Endothelial cell of umbilical vein (primary cell): Measurements from ENCODE around the gene DUSP2. TPM values are rescaled to one million over a fixed set of nuclear protein-coding genes. Genes with fewer than 3 reads are reported as not detected.

ENCODE experiments used
- BruUV-seq: library from RNA; stranded (reverse); fragments of 400-500 nt; replicated peaks from 2 replicates; lab custom pipeline; 2021; lab: Mats Ljungman, UMichigan
- CTCF ChIA-PET: fragments of 300-600, 350-600 bp; sonication (Branson Sonifier 250); formaldehyde crosslinking; loops from one replicate; lab custom pipeline; 2021; ENCODE audit warnings: antibody characterized with exemption, inconsistent platforms; lab: Charles Lee
- POLR2A ChIA-PET: fragments of 300-600, 350-600 bp; sonication (Branson Sonifier 250); formaldehyde crosslinking; loops from one replicate; lab custom pipeline; 2021; ENCODE audit warnings: antibody characterized with exemption, inconsistent platforms; lab: Charles Lee
- DNase-seq: peaks from one replicate; pipeline ENCODE4 v3.0.0-alpha.2; 2011; ENCODE audit warnings: low read depth, low spot score
- FAIRE-seq: peaks from 2 replicates; lab custom pipeline; 2011; peaks lifted over from hg19 to GRCh38; lab: Jason Lieb, UNC
- H2AFZ ChIP-seq: 2 replicates; pipeline ENCODE4 v1.6.0; 2012; ENCODE audit warnings: low read depth, low read length, control low read depth, inconsistent platforms
- H3K27ac ChIP-seq: 2 replicates; pipeline ENCODE4 v1.5.1; 2011; ENCODE audit warnings: low read depth, mild to moderate bottlenecking, control low read depth, low read length, moderate library complexity; ENCODE audit not compliant: insufficient read depth
- H3K27me3 ChIP-seq, 2 experiments: 2 replicates each; pipeline versions ENCODE4 v1.6.0 to v1.6.1; 2011; ENCODE audit warnings: low read length in 2 of 2, mixed read lengths in 1 of 2; ENCODE audit not compliant: control insufficient read depth in 2 of 2, insufficient read depth in 2 of 2
- H3K36me3 ChIP-seq, 2 experiments: 2 replicates in 1 of 2; 3 replicates in 1 of 2; pipeline ENCODE4 v1.5.1; 2011; ENCODE audit warnings: low read length in 2 of 2, mild to moderate bottlenecking in 1 of 2, moderate library complexity in 1 of 2; ENCODE audit not compliant: control insufficient read depth in 2 of 2, insufficient read depth in 2 of 2; ENCODE audit errors: extremely low read depth in 1 of 2
- H3K4me1 ChIP-seq: 3 replicates; pipeline ENCODE4 v1.5.1; 2011; ENCODE audit warnings: mild to moderate bottlenecking, low read length; ENCODE audit not compliant: control insufficient read depth, insufficient read depth; ENCODE audit errors: extremely low read depth
- H3K4me2 ChIP-seq: 2 replicates; pipeline ENCODE4 v1.6.1; 2011; ENCODE audit warnings: low read length, control low read depth, mixed read lengths; ENCODE audit not compliant: insufficient read depth
- H3K4me3 ChIP-seq, 3 experiments: fragments of 200-600 bp in 1 of 3; sonication (generic), shearing (Covaris generic) in 1 of 3; replicated peaks in 1 of 3; 2 replicates each; pipeline ENCODE4 v1.5.1; 2011 to 2016; ENCODE audit warnings: control low read depth in 3 of 3, low read length in 3 of 3, mild to moderate bottlenecking in 2 of 3, inconsistent platforms in 1 of 3, low read depth in 1 of 3, moderate library complexity in 1 of 3; ENCODE audit not compliant: insufficient read depth in 1 of 3
- H3K79me2 ChIP-seq: 2 replicates; pipeline ENCODE4 v1.6.0; 2012; ENCODE audit warnings: low read length, inconsistent platforms; ENCODE audit not compliant: control insufficient read depth, insufficient read depth
- H3K9ac ChIP-seq: replicated peaks from 2 replicates; pipeline ENCODE3; 2011; ENCODE audit warnings: low read length, control low read depth; ENCODE audit not compliant: insufficient read depth; ENCODE audit errors: extremely low read depth
- H3K9me1 ChIP-seq: replicated peaks from 3 replicates; pipeline ENCODE4 v1.6.0; 2011; ENCODE audit warnings: mild to moderate bottlenecking, low read length; ENCODE audit not compliant: control insufficient read depth, insufficient read depth; ENCODE audit errors: extremely low read depth
- H3K9me3 ChIP-seq: replicated peaks from 2 replicates; pipeline ENCODE4 v1.5.1; 2012; ENCODE audit warnings: low read length, inconsistent platforms; ENCODE audit not compliant: control insufficient read depth, insufficient read depth
- H4K20me1 ChIP-seq: replicated peaks from 2 replicates; pipeline ENCODE3; 2011; ENCODE audit warnings: mild to moderate bottlenecking, low read length; ENCODE audit not compliant: control insufficient read depth, insufficient read depth; ENCODE audit errors: extremely low read depth
- EZH2 ChIP-seq: IDR thresholded peaks from 2 replicates; pipeline ENCODE4 v1.6.1; 2012; ENCODE audit warnings: borderline replicate concordance, low read depth, mild to moderate bottlenecking, moderate library complexity, low read length, inconsistent platforms; ENCODE audit not compliant: severe bottlenecking
- FOS ChIP-seq: IDR thresholded peaks from 2 replicates; pipeline ENCODE4 v1.6.1; 2011; ENCODE audit warnings: mild to moderate bottlenecking, low read length, moderate library complexity, borderline replicate concordance; ENCODE audit not compliant: insufficient read depth
- GATA2 ChIP-seq: IDR thresholded peaks from 2 replicates; pipeline ENCODE4 v1.7.0; 2011; ENCODE audit warnings: low read depth, mild to moderate bottlenecking, moderate library complexity, mixed read lengths, low read length; ENCODE audit not compliant: insufficient read length, insufficient read depth
- JUN ChIP-seq: IDR thresholded peaks from 2 replicates; pipeline ENCODE4 v1.6.1; 2011; ENCODE audit warnings: borderline replicate concordance, low read depth; ENCODE audit not compliant: insufficient read length, insufficient read depth
- MYC ChIP-seq: IDR thresholded peaks from one replicate; pipeline ENCODE4 v1.6.1; 2011; ENCODE audit warnings: mild to moderate bottlenecking, low read depth, low read length
- POLR2A ChIP-seq: IDR thresholded peaks from 2 replicates; pipeline ENCODE4 v1.6.1; 2012; ENCODE audit warnings: low read depth, mild to moderate bottlenecking, control low read depth, low read length
- POLR2AphosphoS5 ChIP-seq: IDR thresholded peaks from 2 replicates; pipeline ENCODE4 v1.6.1; 2012; ENCODE audit warnings: low read depth, mild to moderate bottlenecking, control low read depth, low read length, moderate library complexity; ENCODE audit not compliant: insufficient read depth
- dilution Hi-C: fragments of 300-500 bp; cut with MboI; formaldehyde crosslinking; loops from one replicate; pipeline ENCODE4 v1.15.0; 2019; ENCODE audit warnings: low sequenced_read_pairs; ENCODE audit not compliant: extremely low pct_ligation_motif_present
- intact Hi-C: fragments of 100-400 bp; cut with micrococcal nuclease; formaldehyde crosslinking; loops from one replicate; pipeline ENCODE4 v1.10.0; 2022
- polyA plus RNA-seq, 4 experiments: library from polyadenylated mRNA; depleted of rRNA in 3 of 4; stranded (reverse) in 3 of 4; unstranded in 1 of 4; fragments of >200 nt; gene quantifications; 2 replicates each; pipeline versions ENCODE4 v1.2.1 to v1.2.3, GENCODE V29; 2011 to 2012; ENCODE audit warnings: missing spikeins in 1 of 4
- total RNA-seq: library from RNA; stranded (reverse); gene quantifications from 2 replicates; pipeline ENCODE4 v1.2.3, GENCODE V29; 2021
- TF ChIP-seq, protein P1 (sequence below), 2 donors: IDR thresholded peaks; 1 replicate in 1 of 2; 2 replicates in 1 of 2; pipeline ENCODE4 v1.5.1; 2011; ENCODE audit warnings: low read length in 2 of 2, mild to moderate bottlenecking in 2 of 2, moderate library complexity in 2 of 2, control low read depth in 1 of 2, inconsistent platforms in 1 of 2, low read depth in 1 of 2; ENCODE audit not compliant: insufficient read depth in 1 of 2; ENCODE audit errors: extremely low read depth in 1 of 2
- TF ChIP-seq, protein P2 (sequence below): IDR thresholded peaks from 2 replicates; pipeline ENCODE4 v1.6.1; 2011; ENCODE audit not compliant: insufficient read depth, insufficient read length

Gene DUSP2
- total and polyA plus RNA-seq, 2 donors (not counting 3 experiments of a cell fraction or from before 2014, with no cell fraction given): 0.33 TPM

DNA sequence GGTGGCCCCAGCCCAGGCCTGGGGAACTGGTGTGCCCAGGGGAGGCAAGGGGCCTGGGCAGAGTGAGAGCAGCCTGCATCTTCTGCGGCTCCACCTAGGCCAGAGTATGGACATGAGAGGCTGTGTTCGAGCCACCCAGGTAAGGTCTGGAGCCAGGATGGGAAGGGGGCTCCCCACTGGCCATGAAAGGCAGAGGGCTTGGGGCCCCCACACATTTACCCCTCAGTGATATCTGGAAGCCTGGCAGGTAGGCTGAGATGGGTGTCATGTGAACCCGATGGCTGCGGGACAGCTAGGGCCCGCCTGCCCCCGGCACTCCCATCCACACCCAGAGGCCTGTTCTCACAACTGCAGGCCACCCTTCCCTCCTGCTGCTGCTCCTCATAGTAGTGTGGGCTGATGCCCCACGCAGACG, 42.0 kb downstream of the DUSP2 start:
- FAIRE-seq (no peak), DNase-seq (no peak)
- no peak overlapping the region for H3K4me2 ChIP-seq
- TF ChIP-seq EZH2: no peak
- TF ChIP-seq POLR2A: no peak
- TF ChIP-seq FOS: no peak
- TF ChIP-seq, protein P1, sequence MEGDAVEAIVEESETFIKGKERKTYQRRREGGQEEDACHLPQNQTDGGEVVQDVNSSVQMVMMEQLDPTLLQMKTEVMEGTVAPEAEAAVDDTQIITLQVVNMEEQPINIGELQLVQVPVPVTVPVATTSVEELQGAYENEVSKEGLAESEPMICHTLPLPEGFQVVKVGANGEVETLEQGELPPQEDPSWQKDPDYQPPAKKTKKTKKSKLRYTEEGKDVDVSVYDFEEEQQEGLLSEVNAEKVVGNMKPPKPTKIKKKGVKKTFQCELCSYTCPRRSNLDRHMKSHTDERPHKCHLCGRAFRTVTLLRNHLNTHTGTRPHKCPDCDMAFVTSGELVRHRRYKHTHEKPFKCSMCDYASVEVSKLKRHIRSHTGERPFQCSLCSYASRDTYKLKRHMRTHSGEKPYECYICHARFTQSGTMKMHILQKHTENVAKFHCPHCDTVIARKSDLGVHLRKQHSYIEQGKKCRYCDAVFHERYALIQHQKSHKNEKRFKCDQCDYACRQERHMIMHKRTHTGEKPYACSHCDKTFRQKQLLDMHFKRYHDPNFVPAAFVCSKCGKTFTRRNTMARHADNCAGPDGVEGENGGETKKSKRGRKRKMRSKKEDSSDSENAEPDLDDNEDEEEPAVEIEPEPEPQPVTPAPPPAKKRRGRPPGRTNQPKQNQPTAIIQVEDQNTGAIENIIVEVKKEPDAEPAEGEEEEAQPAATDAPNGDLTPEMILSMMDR (IDR thresholded peaks at IDR 0.05; ENCODE audit: extremely low read depth in 1 of 2, insufficient read depth in 1 of 2, low read depth in 1 of 2, low read length in 2 of 2): no peak
- no peak for TF ChIP-seq JUN
- TF ChIP-seq, protein P2, sequence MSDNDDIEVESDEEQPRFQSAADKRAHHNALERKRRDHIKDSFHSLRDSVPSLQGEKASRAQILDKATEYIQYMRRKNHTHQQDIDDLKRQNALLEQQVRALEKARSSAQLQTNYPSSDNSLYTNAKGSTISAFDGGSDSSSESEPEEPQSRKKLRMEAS: no peak
- TF ChIP-seq MYC: no peak
- no peak for TF ChIP-seq GATA2
- TF ChIP-seq POLR2AphosphoS5: no peak
- ChIA-PET CTCF (interaction anchor here (3.4 kb wide), 1 partner anchor 14 kb away, joined by 13 read pairs; no protein-coding TSS in a partner anchor), POLR2A (no interaction called here)
- H3K79me2 ChIP-seq: no peaks in the 10 kb centered on the region
- no peaks in the 10 kb centered on the region for H3K9me3 ChIP-seq
- H3K4me3 ChIP-seq: no peak overlapping the region
- dilution Hi-C loops: no loop called here
- no peaks in the 10 kb centered on the region for H3K9me1 ChIP-seq
- no peak overlapping the region for H3K9ac ChIP-seq
- no peaks in the 10 kb centered on the region for H4K20me1 ChIP-seq
- peaks cover 0 to 3% of the 10 kb centered on the region in 2 experiments for H3K27me3 ChIP-seq
- H3K27ac ChIP-seq: no peak overlapping the region
- intact Hi-C loops: no loop called here
- H3K4me1 ChIP-seq: no peaks in the 10 kb centered on the region
- no peak overlapping the region for H2AFZ ChIP-seq
- no TSS peak for BruUV-seq
- no peaks in the 10 kb centered on the region for H3K36me3 ChIP-seq
